ENCODE results near the gene LYPD6B. TPM values are rescaled to one million over a fixed set of nuclear protein-coding genes. Genes with fewer than 3 reads are reported as not detected.

The LYPD6B gene
- total RNA-seq, 2 donors from 2014 or later, result not detected

DNA sequence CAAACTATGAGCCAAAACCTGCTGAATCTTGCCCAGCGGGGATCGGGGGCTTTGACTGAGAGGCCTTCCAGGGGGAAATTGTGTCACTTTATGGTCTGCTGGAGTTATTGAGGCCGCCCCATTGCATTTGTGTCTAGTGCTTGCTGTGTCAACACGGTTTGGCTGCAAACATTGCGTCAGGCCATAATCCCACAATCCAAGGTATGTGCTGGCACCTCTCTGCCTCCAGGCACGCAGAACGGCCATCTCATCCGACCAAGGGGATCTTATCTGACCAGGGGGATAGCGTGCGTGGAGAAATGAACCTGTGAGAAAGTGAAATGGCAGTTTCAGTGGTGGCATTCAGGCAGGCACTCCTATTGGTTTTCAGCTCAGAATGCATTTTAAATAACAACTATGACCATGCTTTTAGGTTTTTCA is 18.1 kb upstream of the LYPD6B start:
- ATAC-seq (no peak), DNase-seq (ENCODE audit: low spot score) (no peak)
- Mint-ChIP-seq H3K9me3 (no peaks in the 10 kb centered on the region), H3K4me1 (ENCODE audit: low read depth in 2 of 2) (peaks cover 0 to 9% of the 10 kb centered on the region in 2 donors), H3K27me3 (peaks cover 21 to 26% of the 10 kb centered on the region in 2 donors), H3K27ac (no peak overlapping the region), H3K36me3 (no peaks in the 10 kb centered on the region), H3K4me3 (no peak overlapping the region)

DNA sequence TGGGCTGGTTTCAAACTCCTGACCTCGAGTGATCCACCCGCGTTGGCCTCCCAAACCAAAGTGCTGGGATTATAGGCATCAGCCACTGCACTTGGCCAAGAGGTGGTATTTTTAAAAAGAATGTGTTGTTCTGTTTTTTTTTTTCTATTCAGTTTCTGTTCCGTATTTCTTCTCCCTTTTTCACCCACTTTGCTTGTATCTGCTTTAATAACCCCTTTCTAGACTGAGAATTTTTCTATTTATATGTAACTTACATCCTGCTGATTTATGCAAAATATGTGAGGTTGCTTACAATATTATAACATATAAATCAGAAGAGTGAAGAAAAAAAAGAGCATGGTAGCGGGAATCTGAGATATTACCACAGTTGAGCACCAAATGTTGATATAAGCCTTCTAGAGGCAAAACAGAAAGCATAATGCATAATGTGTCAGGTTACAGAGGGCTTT is 17.2 kb upstream of the LYPD6B start:
- DNase-seq (ENCODE audit: low spot score) (no peak), ATAC-seq (no peak)
- Mint-ChIP-seq H3K9me3 (no peaks in the 10 kb centered on the region), H3K36me3 (no peaks in the 10 kb centered on the region), H3K27ac (no peak overlapping the region), H3K27me3 (peaks cover 15 to 25% of the 10 kb centered on the region in 2 donors), H3K4me1 (ENCODE audit: low read depth in 2 of 2) (peaks cover 0 to 9% of the 10 kb centered on the region in 2 donors), H3K4me3 (no peak overlapping the region)

GRCh38 chr2:149021761-149022160 is 16.7 kb upstream of the LYPD6B start:
- DNase-seq (ENCODE audit: low spot score) (no peak), ATAC-seq (no peak)
- Mint-ChIP-seq H3K27me3 (peaks cover 13 to 24% of the 10 kb centered on the region in 2 donors), H3K36me3 (no peaks in the 10 kb centered on the region), H3K4me1 (ENCODE audit: low read depth in 2 of 2) (peaks cover 0 to 7% of the 10 kb centered on the region in 2 donors), H3K9me3 (no peaks in the 10 kb centered on the region), H3K27ac (no peak overlapping the region), H3K4me3 (no peak overlapping the region)

GRCh38 chr2:149023091-149023490 is 15.4 kb upstream of the LYPD6B start:
- no peak for ATAC-seq
- no peaks in the 10 kb centered on the region for H3K36me3 Mint-ChIP-seq
- H3K9me3 Mint-ChIP-seq, result no peaks in the 10 kb centered on the region
- no peaks in the 10 kb centered on the region for H3K4me1 Mint-ChIP-seq (ENCODE audit: low read depth in 2 of 2)
- peaks cover 7 to 14% of the 10 kb centered on the region in 2 donors for H3K27me3 Mint-ChIP-seq
- DNase-seq (ENCODE audit: low spot score), result no peak
- H3K4me3 Mint-ChIP-seq, result no peak overlapping the region
- H3K27ac Mint-ChIP-seq, result no peak overlapping the region

DNA sequence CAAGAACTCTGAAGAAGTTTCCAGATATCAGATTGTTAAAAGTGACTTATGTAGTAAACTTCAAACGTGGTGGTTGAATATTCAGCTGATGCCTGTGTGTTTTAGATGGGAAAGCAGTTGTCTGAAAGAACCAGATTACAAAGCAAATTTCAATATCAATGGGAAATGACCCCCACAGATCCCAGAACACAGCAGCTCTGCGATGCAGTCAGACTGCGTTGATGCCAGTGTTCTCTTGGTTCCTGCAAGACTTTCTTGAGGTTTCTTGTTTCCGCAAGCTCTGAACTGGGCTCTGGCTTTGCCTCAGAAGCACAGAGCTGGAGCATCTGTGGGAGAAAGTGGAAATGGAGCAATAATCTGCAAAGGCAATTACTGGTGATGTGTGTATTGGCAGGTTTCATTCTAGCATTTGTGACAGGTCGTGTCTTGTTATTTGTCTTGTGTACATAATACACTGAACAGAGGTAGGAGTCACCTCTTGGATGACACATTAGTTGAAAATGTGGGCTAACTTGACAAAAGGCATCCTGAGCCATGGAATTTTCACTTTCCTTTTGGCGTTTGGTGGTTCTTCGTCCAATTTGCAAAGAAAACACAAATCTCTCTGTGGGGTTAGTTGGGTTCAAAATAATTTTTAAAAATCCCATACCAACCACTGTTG is 10.8 kb upstream of the LYPD6B start:
- H3K4me3 Mint-ChIP-seq, result no peak overlapping the region
- H3K9me3 Mint-ChIP-seq, result no peaks in the 10 kb centered on the region
- H3K36me3 Mint-ChIP-seq, result no peaks in the 10 kb centered on the region
- no peak for ATAC-seq
- no peak for DNase-seq (ENCODE audit: low spot score)
- H3K27ac Mint-ChIP-seq, result no peak overlapping the region
- H3K27me3 Mint-ChIP-seq, result peaks cover 7 to 14% of the 10 kb centered on the region in 2 donors
- H3K4me1 Mint-ChIP-seq (ENCODE audit: low read depth in 2 of 2), result no peaks in the 10 kb centered on the region

GRCh38 chr2:149028377-149028776 is 10.1 kb upstream of the LYPD6B start:
- peaks cover 7 to 15% of the 10 kb centered on the region in 2 donors for H3K27me3 Mint-ChIP-seq
- no peak for ATAC-seq
- H3K4me3 Mint-ChIP-seq, result no peak overlapping the region
- no peak overlapping the region for H3K27ac Mint-ChIP-seq
- no peaks in the 10 kb centered on the region for H3K4me1 Mint-ChIP-seq (ENCODE audit: low read depth in 2 of 2)
- no peak for DNase-seq (ENCODE audit: low spot score)
- H3K36me3 Mint-ChIP-seq, result no peaks in the 10 kb centered on the region
- H3K9me3 Mint-ChIP-seq, result no peaks in the 10 kb centered on the region

GRCh38 chr2:149028891-149029290 is 9.6 kb upstream of the LYPD6B start:
- Mint-ChIP-seq H3K4me1 (ENCODE audit: low read depth in 2 of 2) (no peaks in the 10 kb centered on the region), H3K27me3 (peaks cover 9 to 20% of the 10 kb centered on the region in 2 donors), H3K4me3 (no peak overlapping the region), H3K9me3 (no peaks in the 10 kb centered on the region), H3K36me3 (no peaks in the 10 kb centered on the region), H3K27ac (no peak overlapping the region)
- DNase-seq (ENCODE audit: low spot score) (no peak), ATAC-seq (no peak)

- ATAC-seq, result no peak
- Mint-ChIP-seq H3K9me3 (no peaks in the 10 kb centered on the region), H3K27me3 (peaks cover 6 to 21% of the 10 kb centered on the region in 2 donors), H3K27ac (no peak overlapping the region), H3K36me3 (no peaks in the 10 kb centered on the region), H3K4me1 (ENCODE audit: low read depth in 2 of 2) (no peaks in the 10 kb centered on the region), H3K4me3 (no peak overlapping the region)
- DNase-seq (ENCODE audit: low spot score), result no peak
These were observed 9.1 kb upstream of the LYPD6B start for GRCh38 chr2:149029307-149029965.

GRCh38 chr2:149031396-149031795 is 7.1 kb upstream of the LYPD6B start:
- H3K9me3 Mint-ChIP-seq, result no peaks in the 10 kb centered on the region
- no peaks in the 10 kb centered on the region for H3K36me3 Mint-ChIP-seq
- H3K4me3 Mint-ChIP-seq, result no peak overlapping the region
- no peaks in the 10 kb centered on the region for H3K4me1 Mint-ChIP-seq (ENCODE audit: low read depth in 2 of 2)
- DNase-seq (ENCODE audit: low spot score) (no peak), ATAC-seq (no peak)
- peaks cover 4 to 10% of the 10 kb centered on the region in 2 donors for H3K27me3 Mint-ChIP-seq
- H3K27ac Mint-ChIP-seq, result no peak overlapping the region

- no peaks in the 10 kb centered on the region for H3K9me3 Mint-ChIP-seq
- DNase-seq (ENCODE audit: low spot score) (no peak), ATAC-seq (no peak)
- H3K27me3 Mint-ChIP-seq, result peaks cover 13 to 14% of the 10 kb centered on the region in 2 donors
- H3K27ac Mint-ChIP-seq, result no peak overlapping the region
- no peak overlapping the region for H3K4me3 Mint-ChIP-seq
- H3K36me3 Mint-ChIP-seq, result no peaks in the 10 kb centered on the region
- H3K4me1 Mint-ChIP-seq (ENCODE audit: low read depth in 2 of 2), result no peaks in the 10 kb centered on the region
These were observed 4.8 kb upstream of the LYPD6B start for GRCh38 chr2:149033716-149034115.

- Mint-ChIP-seq H3K9me3 (no peaks in the 10 kb centered on the region), H3K27me3 (peaks cover 13 to 14% of the 10 kb centered on the region in 2 donors), H3K36me3 (no peaks in the 10 kb centered on the region), H3K4me3 (no peak overlapping the region), H3K27ac (no peak overlapping the region), H3K4me1 (ENCODE audit: low read depth in 2 of 2) (no peaks in the 10 kb centered on the region)
- no peak for DNase-seq (ENCODE audit: low spot score)
- ATAC-seq, result no peak
These were observed 4.1 kb upstream of the LYPD6B start for GRCh38 chr2:149034406-149034805.

- peaks cover 14 to 25% of the 10 kb centered on the region in 2 donors for H3K27me3 Mint-ChIP-seq
- H3K4me1 Mint-ChIP-seq (ENCODE audit: low read depth in 2 of 2), result no peaks in the 10 kb centered on the region
- DNase-seq (ENCODE audit: low spot score), result no peak
- no peaks in the 10 kb centered on the region for H3K36me3 Mint-ChIP-seq
- ATAC-seq, result peak in 1 of 2 donors; percentile 24
- no peak overlapping the region for H3K27ac Mint-ChIP-seq
- no peaks in the 10 kb centered on the region for H3K9me3 Mint-ChIP-seq
- H3K4me3 Mint-ChIP-seq, result no peak overlapping the region
These were observed 1.8 kb upstream of the LYPD6B start for GRCh38 chr2:149036507-149037293.

GRCh38 chr2:149037851-149038250 is 648 bp upstream of the LYPD6B start:
- Mint-ChIP-seq H3K27ac (no peak overlapping the region), H3K9me3 (no peaks in the 10 kb centered on the region), H3K27me3 (peaks cover 14 to 31% of the 10 kb centered on the region in 2 donors), H3K4me1 (ENCODE audit: low read depth in 2 of 2) (no peaks in the 10 kb centered on the region), H3K36me3 (no peaks in the 10 kb centered on the region), H3K4me3 (no peak overlapping the region)
- DNase-seq (ENCODE audit: low spot score), result no peak
- no peak for ATAC-seq

- Mint-ChIP-seq H3K9me3 (no peaks in the 10 kb centered on the region), H3K27me3 (peaks cover 7 to 29% of the 10 kb centered on the region in 2 donors), H3K4me1 (ENCODE audit: low read depth in 2 of 2) (no peaks in the 10 kb centered on the region), H3K27ac (no peak overlapping the region), H3K36me3 (no peaks in the 10 kb centered on the region), H3K4me3 (no peak overlapping the region)
- ATAC-seq (no peak), DNase-seq (ENCODE audit: low spot score) (no peak)
These were observed 770 bp downstream of the LYPD6B start for GRCh38 chr2:149039213-149039724.

Measured in natural killer cell treated with Interleukin-12 subunit alpha and Interleukin-12 subunit beta and Interleukin-15 and Interleukin-18, amount 100 ng/mL, for 72 hours (primary cell).